HG02610 (cell line): ENCODE results near the gene ARL8B.
"Not testable (repeated sequence)": the region's sequence is repeated elsewhere in the genome, so short reads cannot be mapped to it uniquely, and the experiment has no call there.

ENCODE experiments used
- ATAC-seq: cut with Tn5 transposase; IDR thresholded peaks from one replicate; pipeline ENCODE4 v1.9.1; 2021; ENCODE audit warnings: mild to moderate bottlenecking, moderate library complexity; ENCODE audit not compliant: unreplicated experiment

The ARL8B gene

GRCh38 chr3:5144316-5144994, 22.4 kb downstream of the ARL8B start:
- ATAC-seq: no peak

GRCh38 chr3:5145120-5145519, 23.0 kb downstream of the ARL8B start:
- ATAC-seq: no peak

- ATAC-seq: not testable (repeated sequence)
These were observed 25.1 kb downstream of the ARL8B start for GRCh38 chr3:5147152-5147551.

- ATAC-seq: no peak
These were observed 27.3 kb downstream of the ARL8B start for GRCh38 chr3:5149306-5149880.

- ATAC-seq: no peak
These were observed 29.5 kb downstream of the ARL8B start for GRCh38 chr3:5151586-5151985.

GRCh38 chr3:5153074-5153473, 31.0 kb downstream of the ARL8B start:
- no peak for ATAC-seq

- no peak for ATAC-seq
These were observed 33.1 kb downstream of the ARL8B start for GRCh38 chr3:5155241-5155640.

GRCh38 chr3:5160321-5160720, 38.2 kb downstream of the ARL8B start:
- no peak for ATAC-seq

GRCh38 chr3:5160940-5161858, 39.1 kb downstream of the ARL8B start:
- ATAC-seq: no peak

GRCh38 chr3:5162102-5162501, 40.0 kb downstream of the ARL8B start:
- ATAC-seq: no peak

GRCh38 chr3:5165698-5166097, 43.6 kb downstream of the ARL8B start:
- no peak for ATAC-seq

GRCh38 chr3:5166846-5167245, 44.8 kb downstream of the ARL8B start:
- ATAC-seq: no peak

- no peak for ATAC-seq
These were observed 46.0 kb downstream of the ARL8B start for GRCh38 chr3:5168110-5168509.

GRCh38 chr3:5169807-5170206, 47.7 kb downstream of the ARL8B start:
- ATAC-seq: no peak

GRCh38 chr3:5170975-5171374, 48.9 kb downstream of the ARL8B start:
- no peak for ATAC-seq

- no peak for ATAC-seq
These were observed 49.9 kb downstream of the ARL8B start for GRCh38 chr3:5172018-5172417.

GRCh38 chr3:5179036-5179435, 56.9 kb downstream of the ARL8B start:
- not testable (repeated sequence) for ATAC-seq

- peak; percentile 67 for ATAC-seq
These were observed 59.5 kb downstream of the ARL8B start for GRCh38 chr3:5181469-5182141.

GRCh38 chr3:5183714-5184113, 61.6 kb downstream of the ARL8B start:
- ATAC-seq: not testable (repeated sequence)

- ATAC-seq: no peak
These were observed 62.4 kb downstream of the ARL8B start for GRCh38 chr3:5184499-5184898.

GRCh38 chr3:5185093-5185673, 63.1 kb downstream of the ARL8B start:
- ATAC-seq: no peak
